GM12878 (cell line): ENCODE results near the gene TMTC1. TPM values are rescaled to one million over a fixed set of nuclear protein-coding genes. Genes with fewer than 3 reads are reported as not detected.

ENCODE experiments used
- ATAC-seq: fragments of 200-7000 bp; cut with Tn5 transposase; 3 replicates; pipeline ENCODE4 v1.9.1; 2020; ENCODE audit warnings: mild to moderate bottlenecking, moderate library complexity
- BruUV-seq: library from RNA; stranded (reverse); fragments of 400-500 nt; replicated peaks from 2 replicates; lab custom pipeline; 2021; lab: Mats Ljungman, UMichigan
- CTCF ChIA-PET: fragments of 300-600 bp; sonication (Branson Sonifier 250); formaldehyde crosslinking; extraction: SDS; loops from one replicate; lab custom pipeline; 2021; ENCODE audit warnings: inconsistent platforms; lab: Yijun Ruan, JAX
- POLR2A ChIA-PET: fragments of 350-600 bp; formaldehyde crosslinking; extraction: SDS; loops from one replicate; lab custom pipeline; 2021; ENCODE audit warnings: inconsistent platforms; lab: Charles Lee
- RAD21 ChIA-PET: fragments of 300-600 bp; sonication (Branson Sonifier 250); formaldehyde crosslinking; loops from one replicate; lab custom pipeline; 2023; ENCODE audit warnings: antibody characterized with exemption; ENCODE audit not compliant: unreplicated experiment; lab: Charles Lee
- SMC1A ChIA-PET: fragments of 300-600 bp; sonication (Branson Sonifier 250); formaldehyde crosslinking; loops from one replicate; lab custom pipeline; 2023; ENCODE audit not compliant: unreplicated experiment, uncharacterized antibody; lab: Charles Lee
- DNase-seq: peaks from one replicate; pipeline ENCODE4 v3.0.0-alpha.2; 2011; ENCODE audit warnings: low read depth, low spot score
- FAIRE-seq: peaks from 3 replicates; lab custom pipeline; 2011; peaks lifted over from hg19 to GRCh38; lab: Jason Lieb, UNC
- H2AFZ ChIP-seq: 2 replicates; pipeline ENCODE4 v1.6.0; 2011; ENCODE audit warnings: low read depth, low read length, control low read depth; ENCODE audit not compliant: control insufficient read depth
- H3K27ac ChIP-seq: 2 replicates; pipeline ENCODE4 v1.5.1; 2011; ENCODE audit warnings: control low read depth; ENCODE audit not compliant: control insufficient read depth, insufficient read depth
- H3K27me3 ChIP-seq, 2 experiments: replicated peaks in 1 of 2; 2 replicates each; pipeline versions ENCODE4 v1.6.0 to v1.6.1; 2011; ENCODE audit warnings: low read length in 1 of 2; ENCODE audit not compliant: control insufficient read depth in 2 of 2, insufficient read depth in 2 of 2
- H3K36me3 ChIP-seq, 2 experiments: 2 replicates each; pipeline ENCODE4 v1.5.1; 2011; ENCODE audit warnings: low read length in 1 of 2; ENCODE audit not compliant: control insufficient read depth in 2 of 2, insufficient read depth in 2 of 2
- H3K4me1 ChIP-seq: 2 replicates; pipeline ENCODE4 v1.6.1; 2011; ENCODE audit warnings: mild to moderate bottlenecking, low read length, moderate library complexity, mixed read lengths; ENCODE audit not compliant: control insufficient read depth, insufficient read depth
- H3K4me2 ChIP-seq: 2 replicates; pipeline ENCODE4 v1.6.0; 2011; ENCODE audit warnings: control low read depth; ENCODE audit not compliant: control insufficient read depth, insufficient read depth
- H3K4me3 ChIP-seq: fragments of 200-600 bp; sonication (generic); 2 replicates; pipeline ENCODE4 v1.5.1; 2016
- H3K79me2 ChIP-seq: 2 replicates; pipeline ENCODE4 v1.6.0; 2011; ENCODE audit warnings: low read length; ENCODE audit not compliant: control insufficient read depth, insufficient read depth
- H3K9ac ChIP-seq: 2 replicates; pipeline ENCODE4 v1.8.0; 2011; ENCODE audit warnings: low read length, control low read depth, mixed read lengths; ENCODE audit not compliant: control insufficient read depth, insufficient read depth
- H3K9me3 ChIP-seq: replicated peaks from 3 replicates; pipeline ENCODE4 v1.5.1; 2011; ENCODE audit warnings: mild to moderate bottlenecking, low read length; ENCODE audit not compliant: control insufficient read depth, insufficient read depth
- H4K20me1 ChIP-seq: 2 replicates; pipeline ENCODE4 v1.6.0; 2011; ENCODE audit not compliant: control insufficient read depth, insufficient read depth
- ASH2L ChIP-seq: fragments of 300-600, 200-600 bp; sonication (generic); IDR thresholded peaks from 2 replicates; pipeline ENCODE4 v1.6.1; 2017; ENCODE audit warnings: low read depth, mild to moderate bottlenecking, borderline replicate concordance
- ATF2 ChIP-seq: IDR thresholded peaks from 2 replicates; pipeline ENCODE4 v1.6.1; 2012; ENCODE audit warnings: low read length, inconsistent platforms
- CBX3 ChIP-seq: fragments of 200-600 bp; sonication (generic); IDR thresholded peaks from 2 replicates; pipeline ENCODE4 v1.6.1; 2016; ENCODE audit warnings: low read depth, borderline replicate concordance
- ETV6 ChIP-seq, 2 experiments: fragments of 450-650 bp in 1 of 2; IDR thresholded peaks in 1 of 2; conservative IDR thresholded peaks in 1 of 2; 2 replicates each; pipeline ENCODE4 v1.6.1; 2014; ENCODE audit warnings: antibody characterized with exemption in 1 of 2, borderline replicate concordance in 1 of 2, low read depth in 1 of 2, mild to moderate bottlenecking in 1 of 2, moderate library complexity in 1 of 2
- FOS ChIP-seq: IDR thresholded peaks from 3 replicates; pipeline ENCODE4 v1.6.1; 2011; ENCODE audit warnings: borderline replicate concordance; ENCODE audit not compliant: insufficient read length; ENCODE audit errors: extremely low read depth
- JUND ChIP-seq: IDR thresholded peaks from 2 replicates; pipeline ENCODE4 v1.6.1; 2012; ENCODE audit warnings: low read depth, mild to moderate bottlenecking, low read length, improper control_type of control experiment, moderate library complexity
- LARP7 ChIP-seq: fragments of 450-650 bp; IDR thresholded peaks from 2 replicates; pipeline ENCODE4 v1.6.1; 2017; ENCODE audit warnings: mild to moderate bottlenecking
- MEF2A ChIP-seq: IDR thresholded peaks from 2 replicates; pipeline ENCODE4 v1.6.1; 2011; ENCODE audit warnings: low read depth, mild to moderate bottlenecking, low read length, moderate library complexity; ENCODE audit not compliant: insufficient read depth
- NR2C2 ChIP-seq: IDR thresholded peaks from 2 replicates; pipeline ENCODE4 v1.6.1; 2011; ENCODE audit warnings: borderline replicate concordance, low read depth; ENCODE audit not compliant: control insufficient read depth, insufficient read length
- POLR2A ChIP-seq: IDR thresholded peaks from 2 replicates; pipeline ENCODE4 v1.6.1; 2011; ENCODE audit warnings: low read depth, mild to moderate bottlenecking, low read length
- POU2F2 ChIP-seq: IDR thresholded peaks from 3 replicates; pipeline ENCODE4 v1.6.1; 2011; ENCODE audit warnings: low read depth, mild to moderate bottlenecking, low read length, borderline replicate concordance
- RUNX3 ChIP-seq: IDR thresholded peaks from 2 replicates; pipeline ENCODE4 v1.6.1; 2012; ENCODE audit warnings: low read length, inconsistent platforms
- SMAD1 ChIP-seq: fragments of 450-650 bp; IDR thresholded peaks from 2 replicates; pipeline ENCODE4 v1.6.1; 2018; ENCODE audit warnings: mild to moderate bottlenecking, low read depth; ENCODE audit not compliant: partially characterized antibody
- ZBED1 ChIP-seq: IDR thresholded peaks from 2 replicates; pipeline ENCODE4 v1.6.1; 2016; ENCODE audit warnings: borderline replicate concordance
- ZNF24 ChIP-seq: fragments of 450-650 bp; IDR thresholded peaks from 2 replicates; pipeline ENCODE4 v1.6.1; 2017; ENCODE audit warnings: antibody characterized with exemption, mild to moderate bottlenecking
- WGBS: methylation state at CpG from one replicate; pipeline ENCODE4 v1.1.6; 2016; ENCODE audit warnings: low lambda C conversion rate; ENCODE audit not compliant: insufficient replicate concordance, insufficient coverage; ENCODE audit errors: missing lambda C conversion rate; 5-methylcytosine and 5-hydroxymethylcytosine counted together
- in situ Hi-C: fragments of 300-500 bp; cut with MboI; formaldehyde crosslinking; loops from 9 replicates; pipeline ENCODE4 v1.14.3; 2018; ENCODE audit warnings: mixed read lengths
- intact Hi-C: fragments of 100-400 bp; cut with micrococcal nuclease; formaldehyde crosslinking; loops from one replicate; pipeline ENCODE4 v1.14.2; 2022; ENCODE audit not compliant: unreplicated experiment
- polyA plus RNA-seq, 11 experiments: library from polyadenylated mRNA; depleted of rRNA in 4 of 11; unstranded in 6 of 11; stranded (reverse) in 5 of 11; fragments of >200 nt; fragmentation: Nextera tagmentation in 4 of 11; fragmentation: Illumina TruSeq in 1 of 11; extraction: Ambion mirVana in 4 of 11; extraction: Trizol in 1 of 11; gene quantifications; 1 replicate in 1 of 11; 2 replicates in 10 of 11; pipeline versions ENCODE4 v1.2.1 to v1.2.3, GENCODE V29; 2011 to 2016; ENCODE audit warnings: inconsistent platforms in 2 of 11, missing spikeins in 2 of 11, low read depth in 1 of 11
- total RNA-seq, 4 experiments: library from RNA; depleted of rRNA in 3 of 4; stranded (reverse); fragments of >200 nt in 3 of 4; fragmentation: Illumina TruSeq in 1 of 4; extraction: Trizol in 1 of 4; gene quantifications; 2 replicates each; pipeline versions ENCODE4 v1.2.1 to v1.2.3, GENCODE V29; 2013 to 2021
- TF ChIP-seq, protein P1 (sequence below): fragments of 450-650 bp; IDR thresholded peaks from 2 replicates; pipeline ENCODE4 v1.6.1; 2017; ENCODE audit warnings: mild to moderate bottlenecking, moderate library complexity

Gene TMTC1
- total and polyA plus RNA-seq, 10 of the 15 experiments (the other 5 are each of a cell fraction or from before 2014, with no cell fraction given), result 0.10 to 20.9 (median 0.57) TPM

DNA sequence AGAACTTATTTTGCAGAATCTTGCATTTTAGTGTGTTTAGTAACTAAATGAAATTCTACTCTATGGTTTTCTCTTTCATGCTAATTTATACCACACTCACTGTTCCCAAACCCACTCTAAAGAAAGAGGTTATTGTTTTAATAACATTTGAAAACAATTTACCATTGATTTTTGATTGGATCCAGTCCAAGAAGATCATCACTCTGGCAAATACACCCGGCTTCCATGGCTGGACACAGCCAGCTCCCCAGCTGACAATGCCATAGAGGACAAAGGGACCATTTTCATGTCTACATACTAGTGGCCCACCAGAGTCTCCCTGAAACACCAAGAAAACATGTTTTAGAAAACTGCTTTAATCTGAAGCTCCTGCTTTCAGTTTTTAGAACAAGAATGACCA, 328.7 kb downstream of the TMTC1 start (continued):
- TF ChIP-seq JUND, result no peak

DNA sequence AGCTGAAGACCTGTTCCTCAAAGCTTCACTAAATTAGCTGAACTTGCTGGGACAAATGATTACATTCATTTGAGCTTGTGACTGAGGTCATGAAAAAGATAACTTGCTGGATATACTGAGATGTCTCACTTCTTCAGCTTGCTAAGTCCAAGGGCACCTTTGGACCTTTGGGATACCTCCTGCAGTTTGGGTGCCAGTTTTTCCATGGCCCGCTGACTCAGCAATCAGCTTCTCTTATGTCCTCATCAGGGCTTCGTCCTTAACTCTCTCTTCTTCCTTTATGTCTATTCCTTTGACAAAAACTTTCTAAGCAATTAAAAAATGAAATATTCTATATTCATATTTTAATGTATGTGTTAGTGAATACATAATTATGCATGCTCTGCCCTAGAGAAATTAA, 331.9 kb downstream of the TMTC1 start:
- no peaks in the 10 kb centered on the region for H3K79me2 ChIP-seq
- H3K4me3 ChIP-seq, result no peak overlapping the region
- no peaks in the 10 kb centered on the region for H3K9me3 ChIP-seq
- TF ChIP-seq NR2C2 (no peak), FOS (no peak), ATF2 (no peak), ETV6 (conservative IDR thresholded peaks at IDR 0.05 in 1 of 2, IDR thresholded peaks at IDR 0.05 in 1 of 2; ENCODE audit: borderline replicate concordance in 1 of 2, low read depth in 1 of 2) (no peak), CBX3 (no peak), ZNF24 (no peak), POLR2A (no peak), SMAD1 (no peak), MEF2A (no peak), ZBED1 (no peak), ASH2L (no peak), POU2F2 (no peak), RUNX3 (no peak), LARP7 (no peak)
- TF ChIP-seq, protein P1, sequence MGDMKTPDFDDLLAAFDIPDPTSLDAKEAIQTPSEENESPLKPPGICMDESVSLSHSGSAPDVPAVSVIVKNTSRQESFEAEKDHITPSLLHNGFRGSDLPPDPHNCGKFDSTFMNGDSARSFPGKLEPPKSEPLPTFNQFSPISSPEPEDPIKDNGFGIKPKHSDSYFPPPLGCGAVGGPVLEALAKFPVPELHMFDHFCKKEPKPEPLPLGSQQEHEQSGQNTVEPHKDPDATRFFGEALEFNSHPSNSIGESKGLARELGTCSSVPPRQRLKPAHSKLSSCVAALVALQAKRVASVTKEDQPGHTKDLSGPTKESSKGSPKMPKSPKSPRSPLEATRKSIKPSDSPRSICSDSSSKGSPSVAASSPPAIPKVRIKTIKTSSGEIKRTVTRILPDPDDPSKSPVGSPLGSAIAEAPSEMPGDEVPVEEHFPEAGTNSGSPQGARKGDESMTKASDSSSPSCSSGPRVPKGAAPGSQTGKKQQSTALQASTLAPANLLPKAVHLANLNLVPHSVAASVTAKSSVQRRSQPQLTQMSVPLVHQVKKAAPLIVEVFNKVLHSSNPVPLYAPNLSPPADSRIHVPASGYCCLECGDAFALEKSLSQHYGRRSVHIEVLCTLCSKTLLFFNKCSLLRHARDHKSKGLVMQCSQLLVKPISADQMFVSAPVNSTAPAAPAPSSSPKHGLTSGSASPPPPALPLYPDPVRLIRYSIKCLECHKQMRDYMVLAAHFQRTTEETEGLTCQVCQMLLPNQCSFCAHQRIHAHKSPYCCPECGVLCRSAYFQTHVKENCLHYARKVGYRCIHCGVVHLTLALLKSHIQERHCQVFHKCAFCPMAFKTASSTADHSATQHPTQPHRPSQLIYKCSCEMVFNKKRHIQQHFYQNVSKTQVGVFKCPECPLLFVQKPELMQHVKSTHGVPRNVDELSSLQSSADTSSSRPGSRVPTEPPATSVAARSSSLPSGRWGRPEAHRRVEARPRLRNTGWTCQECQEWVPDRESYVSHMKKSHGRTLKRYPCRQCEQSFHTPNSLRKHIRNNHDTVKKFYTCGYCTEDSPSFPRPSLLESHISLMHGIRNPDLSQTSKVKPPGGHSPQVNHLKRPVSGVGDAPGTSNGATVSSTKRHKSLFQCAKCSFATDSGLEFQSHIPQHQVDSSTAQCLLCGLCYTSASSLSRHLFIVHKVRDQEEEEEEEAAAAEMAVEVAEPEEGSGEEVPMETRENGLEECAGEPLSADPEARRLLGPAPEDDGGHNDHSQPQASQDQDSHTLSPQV, result no peak
- TF ChIP-seq, all 136 proteins: peak for 0
- SMC1A ChIA-PET, result interaction anchor here (1.4 kb wide), 1 partner anchor 10 kb away, joined by 5 read pairs; no protein-coding TSS in a partner anchor
- no peak for FAIRE-seq
- Histone ChIP-seq H3K27ac (no peak overlapping the region), H2AFZ (no peak overlapping the region), H3K27me3 (no peaks in the 10 kb centered on the region), H3K9ac (no peak overlapping the region), H3K36me3 (no peaks in the 10 kb centered on the region), H4K20me1 (no peaks in the 10 kb centered on the region), H3K4me2 (no peak overlapping the region), H3K4me1 (no peaks in the 10 kb centered on the region)
- no peak for DNase-seq
- POLR2A ChIA-PET, result no interaction called here
- RAD21 ChIA-PET, result no interaction called here
- CTCF ChIA-PET, result no interaction called here
- in situ Hi-C loops (no loop called here), intact Hi-C loops (no loop called here)
- 54% methylated on average over 2 of the region's 2 CpGs for whole genome bisulfite sequencing
- BruUV-seq, result no TSS peak
- no peak for ATAC-seq
